ENCODE measurements around the gene SEMA4B. TPM values are rescaled to one million over a fixed set of nuclear protein-coding genes. Genes with fewer than 3 reads are reported as not detected.
"Not testable (repeated sequence)": the region's sequence is repeated elsewhere in the genome, so short reads cannot be mapped to it uniquely, and the experiment has no call there.

Gene SEMA4B
- 10 to 100 TPM; 17.3 to 49.1 TPM for total RNA-seq

DNA sequence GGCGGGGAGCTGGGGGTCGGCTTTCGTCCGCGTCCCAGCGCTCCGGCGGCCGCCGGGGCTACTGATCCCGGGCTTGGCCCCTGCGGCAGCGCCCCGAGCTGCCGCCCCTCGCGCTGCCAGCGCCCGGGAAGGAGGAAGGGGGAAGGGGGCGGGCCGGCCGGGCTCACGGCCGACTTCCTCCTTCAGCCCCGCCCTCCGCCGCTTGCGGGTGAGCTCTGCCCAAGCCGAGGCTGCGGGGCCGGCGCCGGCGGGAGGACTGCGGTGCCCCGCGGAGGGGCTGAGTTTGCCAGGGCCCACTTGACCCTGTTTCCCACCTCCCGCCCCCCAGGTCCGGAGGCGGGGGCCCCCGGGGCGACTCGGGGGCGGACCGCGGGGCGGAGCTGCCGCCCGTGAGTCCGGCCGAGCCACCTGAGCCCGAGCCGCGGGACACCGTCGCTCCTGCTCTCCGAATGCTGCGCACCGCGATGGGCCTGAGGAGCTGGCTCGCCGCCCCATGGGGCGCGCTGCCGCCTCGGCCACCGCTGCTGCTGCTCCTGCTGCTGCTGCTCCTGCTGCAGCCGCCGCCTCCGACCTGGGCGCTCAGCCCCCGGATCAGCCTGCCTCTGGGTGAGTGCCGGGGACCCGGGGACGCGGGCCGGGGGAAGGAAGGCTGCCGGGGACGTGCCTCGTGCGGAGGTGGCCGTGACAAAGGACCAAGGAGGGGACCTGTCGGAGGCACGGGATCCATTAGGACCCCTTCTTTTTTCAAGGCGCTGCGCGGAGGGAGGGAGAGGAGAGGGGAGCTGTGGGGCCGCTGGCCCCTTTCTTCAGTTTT, at the start of gene SEMA4B:
SEMA4B (plus strand) TSS at position 201 of the 814 bp plus-strand sequence; CDS start at position 450, 249 bp downstream.
- Mint-ChIP-seq H3K36me3 (ENCODE audit: low read depth) (peaks cover 5% of the 10 kb centered on the region), H3K27ac (peak within 1 kb of the TSS; percentile 87), H3K4me3 (peak within 1 kb of the TSS; percentile 87), H3K27me3 (no peaks in the 10 kb centered on the region), H3K4me1 (peaks cover 11% of the 10 kb centered on the region), H3K9me3 (no peaks in the 10 kb centered on the region)
- peak; percentile 95 for ATAC-seq (replicated peaks)

DNA sequence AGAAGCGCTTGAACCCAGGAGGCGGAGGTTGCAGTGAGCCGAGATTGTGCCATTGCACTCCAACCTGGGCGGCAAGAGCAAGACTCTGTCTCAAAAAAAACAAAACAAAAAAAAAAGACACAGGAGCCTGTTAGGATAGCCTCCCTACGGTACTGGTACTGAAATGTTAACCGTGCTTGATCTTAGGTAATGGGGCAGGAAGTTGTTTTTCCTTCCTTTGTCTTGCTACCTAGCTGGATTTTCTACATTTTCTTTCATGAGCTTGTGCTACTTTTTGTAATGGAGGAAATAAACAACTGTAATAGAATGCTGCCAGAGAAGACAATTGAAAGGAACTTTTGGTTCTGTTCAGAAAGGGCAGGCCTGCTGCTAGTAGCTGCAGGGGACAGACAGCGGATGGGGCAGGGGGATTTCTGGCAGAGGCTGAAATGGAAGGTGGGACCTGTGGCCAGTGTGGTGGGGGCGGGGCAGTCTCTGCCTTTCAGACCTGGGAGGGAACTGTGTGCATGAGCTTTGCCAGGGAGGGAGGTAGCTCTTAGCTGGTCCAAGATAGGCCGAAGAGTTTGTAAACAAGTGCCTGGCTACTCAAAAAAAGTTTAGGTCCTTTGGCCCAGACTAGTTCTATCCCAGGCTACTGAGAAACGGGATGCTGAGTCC, 49.0 kb upstream of the SEMA4B start:
- no peaks in the 10 kb centered on the region for H3K36me3 Mint-ChIP-seq (ENCODE audit: low read depth)
- H3K4me3 Mint-ChIP-seq = no peak overlapping the region
- peak overlapping the region; percentile 55 for H3K27ac Mint-ChIP-seq
- ATAC-seq (replicated peaks) = no peak
- peaks cover 6% of the 10 kb centered on the region for H3K4me1 Mint-ChIP-seq
- no peaks in the 10 kb centered on the region for H3K27me3 Mint-ChIP-seq
- no peaks in the 10 kb centered on the region for H3K9me3 Mint-ChIP-seq

- no peaks in the 10 kb centered on the region for H3K9me3 Mint-ChIP-seq
- ATAC-seq (replicated peaks) = no peak
Measured at GRCh38 chr15:90153658-90154057, 47.5 kb upstream of the SEMA4B start.

GRCh38 chr15:90154246-90154645, 46.9 kb upstream of the SEMA4B start:
- peaks cover 13% of the 10 kb centered on the region for H3K4me1 Mint-ChIP-seq
- no peaks in the 10 kb centered on the region for H3K27me3 Mint-ChIP-seq
- no peaks in the 10 kb centered on the region for H3K9me3 Mint-ChIP-seq
- no peak overlapping the region for H3K4me3 Mint-ChIP-seq
- ATAC-seq (replicated peaks) = no peak
- no peak overlapping the region for H3K27ac Mint-ChIP-seq
- no peaks in the 10 kb centered on the region for H3K36me3 Mint-ChIP-seq (ENCODE audit: low read depth)

More at GRCh38 chr15:90153658-90154057, 47.5 kb upstream of the SEMA4B start:
- no peak overlapping the region for H3K4me3 Mint-ChIP-seq
- H3K4me1 Mint-ChIP-seq = peaks cover 13% of the 10 kb centered on the region
- H3K27ac Mint-ChIP-seq = no peak overlapping the region
- no peaks in the 10 kb centered on the region for H3K27me3 Mint-ChIP-seq
- no peaks in the 10 kb centered on the region for H3K36me3 Mint-ChIP-seq (ENCODE audit: low read depth)

- Mint-ChIP-seq H3K4me3 (no peak overlapping the region), H3K27ac (no peak overlapping the region), H3K36me3 (ENCODE audit: low read depth) (no peaks in the 10 kb centered on the region), H3K27me3 (no peaks in the 10 kb centered on the region), H3K9me3 (no peaks in the 10 kb centered on the region), H3K4me1 (peaks cover 12% of the 10 kb centered on the region)
- no peak for ATAC-seq (replicated peaks)
Measured at GRCh38 chr15:90154861-90155626, 46.1 kb upstream of the SEMA4B start.

- peak; percentile 41 for ATAC-seq (replicated peaks)
- H3K36me3 Mint-ChIP-seq (ENCODE audit: low read depth) = no peaks in the 10 kb centered on the region
- H3K4me3 Mint-ChIP-seq = peak overlapping the region; percentile 62
- H3K4me1 Mint-ChIP-seq = peaks cover 17% of the 10 kb centered on the region
- H3K27ac Mint-ChIP-seq = peak overlapping the region; percentile 58
- H3K27me3 Mint-ChIP-seq = no peaks in the 10 kb centered on the region
- H3K9me3 Mint-ChIP-seq = no peaks in the 10 kb centered on the region
Measured at GRCh38 chr15:90159213-90159612, 41.9 kb upstream of the SEMA4B start.

GRCh38 chr15:90160781-90161727, 40.1 kb upstream of the SEMA4B start:
- H3K27ac Mint-ChIP-seq = no peak overlapping the region
- no peak overlapping the region for H3K4me3 Mint-ChIP-seq
- H3K9me3 Mint-ChIP-seq = no peaks in the 10 kb centered on the region
- ATAC-seq (replicated peaks) = no peak
- H3K36me3 Mint-ChIP-seq (ENCODE audit: low read depth) = no peaks in the 10 kb centered on the region
- H3K27me3 Mint-ChIP-seq = no peaks in the 10 kb centered on the region
- H3K4me1 Mint-ChIP-seq = peaks cover 26% of the 10 kb centered on the region

GRCh38 chr15:90161950-90162361, 39.2 kb upstream of the SEMA4B start:
- peak; percentile 13 for ATAC-seq (replicated peaks)
- H3K27ac Mint-ChIP-seq = peak overlapping the region; percentile 61
- H3K4me3 Mint-ChIP-seq = peak overlapping the region; percentile 38
- H3K9me3 Mint-ChIP-seq = no peaks in the 10 kb centered on the region
- H3K36me3 Mint-ChIP-seq (ENCODE audit: low read depth) = no peaks in the 10 kb centered on the region
- peaks cover 30% of the 10 kb centered on the region for H3K4me1 Mint-ChIP-seq
- H3K27me3 Mint-ChIP-seq = no peaks in the 10 kb centered on the region

DNA sequence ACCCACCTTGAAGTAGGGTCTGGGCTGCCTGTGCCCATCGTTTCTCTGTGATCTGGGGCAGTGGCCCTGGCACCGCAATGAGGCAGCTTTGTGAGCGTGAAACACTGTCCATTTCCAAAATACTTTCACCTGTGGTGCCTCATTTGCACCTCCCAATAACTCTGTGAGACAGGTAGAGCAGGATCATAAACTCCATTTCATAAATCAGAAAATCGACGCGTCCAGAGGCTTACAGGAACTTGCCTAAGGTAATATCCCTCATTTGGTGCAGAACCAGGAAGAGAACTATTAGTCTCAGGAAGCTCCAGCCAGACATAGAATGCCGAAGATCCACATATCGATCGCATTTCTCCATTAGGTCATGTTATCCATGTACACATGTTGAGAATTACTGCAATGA, 38.2 kb upstream of the SEMA4B start:
- ATAC-seq (replicated peaks) = no peak
- Mint-ChIP-seq H3K9me3 (no peaks in the 10 kb centered on the region), H3K4me1 (peaks cover 30% of the 10 kb centered on the region), H3K4me3 (no peak overlapping the region), H3K36me3 (ENCODE audit: low read depth) (no peaks in the 10 kb centered on the region), H3K27ac (no peak overlapping the region), H3K27me3 (no peaks in the 10 kb centered on the region)

GRCh38 chr15:90164239-90164638, 36.9 kb upstream of the SEMA4B start:
- H3K9me3 Mint-ChIP-seq; H3K36me3 Mint-ChIP-seq (ENCODE audit: low read depth); H3K4me3 Mint-ChIP-seq; H3K27ac Mint-ChIP-seq; ATAC-seq (replicated peaks); H3K27me3 Mint-ChIP-seq: not testable (repeated sequence)
- peaks cover 23% of the 10 kb centered on the region for H3K4me1 Mint-ChIP-seq

GRCh38 chr15:90165157-90165556, 36.0 kb upstream of the SEMA4B start:
- Mint-ChIP-seq H3K36me3 (ENCODE audit: low read depth) (no peaks in the 10 kb centered on the region), H3K4me3 (peak overlapping the region; percentile 64), H3K4me1 (peaks cover 22% of the 10 kb centered on the region), H3K27ac (peak overlapping the region; percentile 81), H3K27me3 (no peaks in the 10 kb centered on the region), H3K9me3 (no peaks in the 10 kb centered on the region)
- ATAC-seq (replicated peaks) = no peak

DNA sequence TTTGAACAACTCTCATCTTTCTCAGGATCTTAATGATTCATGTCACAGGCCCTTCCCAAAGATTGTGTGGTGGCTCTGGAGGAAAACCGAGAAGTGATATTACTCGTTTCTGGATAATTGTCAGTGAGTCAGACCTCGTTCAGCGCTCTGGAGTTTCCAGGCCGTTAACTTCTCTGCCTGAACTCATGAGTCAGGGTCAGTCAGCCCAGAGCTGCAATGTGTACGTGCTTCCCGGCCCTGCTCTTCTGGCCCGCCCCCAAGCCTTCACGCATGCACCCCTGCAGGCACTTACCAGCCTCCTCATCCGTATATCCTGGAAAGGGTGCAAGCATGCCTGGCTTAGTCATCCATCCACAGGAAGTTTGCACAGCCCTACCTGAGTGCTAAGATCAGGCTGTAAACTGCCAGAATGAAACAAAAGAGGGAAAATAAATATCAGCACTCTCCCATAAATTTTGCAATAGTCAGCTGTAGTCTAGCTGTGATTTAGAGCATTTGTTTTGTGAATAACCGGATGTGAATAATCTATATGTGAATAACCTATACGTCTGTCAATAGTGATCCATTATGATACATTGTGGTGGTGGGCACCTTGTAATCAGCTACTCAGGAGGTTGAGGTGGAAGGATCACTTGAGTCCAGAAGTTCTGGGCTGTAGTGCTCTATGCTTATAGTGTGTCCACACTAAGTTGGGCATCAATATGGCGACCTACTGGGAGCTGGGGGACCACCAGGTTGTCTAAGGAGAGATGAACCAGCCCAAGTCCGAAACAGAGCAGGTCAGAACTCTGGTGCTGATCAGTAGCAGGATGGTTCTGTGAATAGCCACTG, 35.3 kb upstream of the SEMA4B start:
- Mint-ChIP-seq H3K27me3 (no peaks in the 10 kb centered on the region), H3K9me3 (no peaks in the 10 kb centered on the region), H3K36me3 (ENCODE audit: low read depth) (no peaks in the 10 kb centered on the region), H3K4me1 (peaks cover 22% of the 10 kb centered on the region), H3K4me3 (peak overlapping the region; percentile 64), H3K27ac (peak overlapping the region; percentile 81)
- peak; percentile 97 for ATAC-seq (replicated peaks)

- H3K4me1 Mint-ChIP-seq = peaks cover 19% of the 10 kb centered on the region
- no peak overlapping the region for H3K4me3 Mint-ChIP-seq
- H3K9me3 Mint-ChIP-seq = no peaks in the 10 kb centered on the region
- no peak for ATAC-seq (replicated peaks)
- H3K27ac Mint-ChIP-seq = peak overlapping the region; percentile 46
- H3K27me3 Mint-ChIP-seq = no peaks in the 10 kb centered on the region
- H3K36me3 Mint-ChIP-seq (ENCODE audit: low read depth) = no peaks in the 10 kb centered on the region
Measured at GRCh38 chr15:90167121-90167520, 34.0 kb upstream of the SEMA4B start.

All from activated T-helper 17 cell treated with anti-CD3 and anti-CD28 coated beads, Interleukin-2, amount 50 U/mL, for 72 hours (primary cell).